B cell (primary cell): Measurements from ENCODE around the gene PRAMEF20. TPM values are rescaled to one million over a fixed set of nuclear protein-coding genes. Genes with fewer than 3 reads are reported as not detected.

Experiments
- ATAC-seq: fragments of 200-7000 bp; cut with Tn5 transposase; one replicate; pipeline ENCODE4 v1.10.0; 2021; ENCODE audit warnings: low read depth, mild to moderate bottlenecking, moderate number of reproducible peaks, moderate library complexity
- CTCF ChIA-PET: fragments of 350-600 bp; sonication (Branson Sonifier 250); formaldehyde crosslinking; loops from one replicate; lab custom pipeline; 2021; ENCODE audit warnings: antibody characterized with exemption, inconsistent platforms; lab: Charles Lee
- POLR2A ChIA-PET: fragments of 350-600 bp; sonication (Branson Sonifier 250); formaldehyde crosslinking; loops from one replicate; lab custom pipeline; 2021; ENCODE audit warnings: antibody characterized with exemption; lab: Charles Lee
- DNase-seq: peaks from one replicate; pipeline ENCODE4 v3.0.0; 2013
- H2AFZ ChIP-seq: 2 replicates; pipeline ENCODE4 v1.6.1; 2012; ENCODE audit warnings: mild to moderate bottlenecking, low read depth, low read length; ENCODE audit not compliant: insufficient read depth, poor library complexity, severe bottlenecking
- H3K27ac ChIP-seq, 2 donors: 1 replicate in 1 of 2; 2 replicates in 1 of 2; pipeline ENCODE4 v1.5.1; 2012 to 2013; ENCODE audit warnings: low read length in 2 of 2, mild to moderate bottlenecking in 2 of 2, moderate library complexity in 1 of 2
- H3K27me3 ChIP-seq, 4 experiments: fragments of 200-600 bp in 1 of 4; sonication (generic) in 1 of 4; replicated peaks in 1 of 4; 1 replicate in 2 of 4; 2 replicates in 2 of 4; pipeline versions ENCODE4 v1.6.1 to v1.7.0; 2013 to 2016; ENCODE audit warnings: low read length in 3 of 4, mild to moderate bottlenecking in 2 of 4, mixed read lengths in 1 of 4, moderate library complexity in 1 of 4; ENCODE audit not compliant: insufficient read depth in 4 of 4, control insufficient read depth in 3 of 4; ENCODE audit errors: control extremely low read depth in 1 of 4
- H3K36me3 ChIP-seq, 2 experiments: replicated peaks in 1 of 2; 1 replicate in 1 of 2; 2 replicates in 1 of 2; pipeline versions ENCODE4 v1.6.1 to v1.7.1; 2013; ENCODE audit warnings: low read length in 1 of 2; ENCODE audit not compliant: insufficient read depth in 2 of 2, control insufficient read depth in 1 of 2; ENCODE audit errors: control extremely low read depth in 1 of 2, extremely low read depth in 1 of 2
- H3K4me1 ChIP-seq, 2 donors: fragments of 200-600 bp in 1 of 2; sonication (generic) in 1 of 2; 1 replicate in 1 of 2; 2 replicates in 1 of 2; pipeline versions ENCODE4 v1.5.1 to v1.6.1; 2013 to 2017; ENCODE audit warnings: low read length in 2 of 2; ENCODE audit not compliant: control insufficient read depth in 2 of 2, insufficient read depth in 2 of 2
- H3K4me2 ChIP-seq: replicated peaks from 2 replicates; pipeline ENCODE3; 2012; ENCODE audit warnings: mild to moderate bottlenecking, low read depth, low read length; ENCODE audit not compliant: poor library complexity, severe bottlenecking
- H3K4me3 ChIP-seq, 5 experiments: fragments of 200-600 bp in 1 of 5; sonication (generic) in 1 of 5; 1 replicate in 3 of 5; 2 replicates in 2 of 5; pipeline versions ENCODE4 v1.5.1 to v1.7.0; 2011 to 2016; ENCODE audit warnings: low read length in 4 of 5, mild to moderate bottlenecking in 4 of 5, low read depth in 2 of 5, control low read depth in 1 of 5, moderate library complexity in 1 of 5; ENCODE audit not compliant: insufficient read depth in 1 of 5; ENCODE audit errors: control extremely low read depth in 1 of 5, extremely low read depth in 1 of 5
- H3K79me2 ChIP-seq: fragments of 200-600 bp; sonication (generic); one replicate; pipeline ENCODE4 v1.6.0; 2016; ENCODE audit warnings: low read length; ENCODE audit not compliant: control insufficient read depth, insufficient read depth
- H3K9ac ChIP-seq: fragments of 200-600 bp; sonication (generic); 2 replicates; pipeline ENCODE4 v1.6.1; 2017; ENCODE audit warnings: mild to moderate bottlenecking, low read length, moderate library complexity
- H3K9me3 ChIP-seq, 3 donors: one replicate each; pipeline versions ENCODE4 v1.6.1 to v1.7.1; 2013; ENCODE audit warnings: low read length in 2 of 3; ENCODE audit not compliant: control insufficient read depth in 2 of 3, insufficient read depth in 1 of 3; ENCODE audit errors: control extremely low read depth in 1 of 3
- H4K20me1 ChIP-seq: 2 replicates; pipeline ENCODE4 v1.6.0; 2012; ENCODE audit warnings: mild to moderate bottlenecking, low read length; ENCODE audit not compliant: insufficient read depth, control insufficient read depth, poor library complexity, severe bottlenecking
- H3K27ac Mint-ChIP-seq: one replicate; pipeline ENCODE4 v1.8.0; 2021; ENCODE audit warnings: mixed read lengths
- H3K27me3 Mint-ChIP-seq: one replicate; pipeline ENCODE4 v1.8.0; 2021; ENCODE audit warnings: mixed read lengths
- H3K4me1 Mint-ChIP-seq: one replicate; pipeline ENCODE4 v1.8.0; 2021; ENCODE audit warnings: mixed read lengths
- H3K4me3 Mint-ChIP-seq: one replicate; pipeline ENCODE4 v1.8.0; 2021; ENCODE audit warnings: mixed read lengths
- H3K9me3 Mint-ChIP-seq: one replicate; pipeline ENCODE4 v1.8.0; 2022; ENCODE audit warnings: mixed read lengths; ENCODE audit not compliant: insufficient read depth
- EZH2 ChIP-seq: IDR thresholded peaks from 2 replicates; pipeline ENCODE4 v1.6.1; 2012; ENCODE audit warnings: borderline replicate concordance, low read depth, mild to moderate bottlenecking, moderate library complexity, low read length; ENCODE audit not compliant: insufficient read depth, poor library complexity, severe bottlenecking
- WGBS: methylation state at CpG from one replicate; pipeline ENCODE4 v1.1.5; 2013; ENCODE audit warnings: missing lambda C conversion rate; ENCODE audit not compliant: insufficient coverage; 5-methylcytosine and 5-hydroxymethylcytosine counted together
- intact Hi-C: fragments of 100-400 bp; cut with micrococcal nuclease; formaldehyde crosslinking; loops from one replicate; pipeline ENCODE4 v1.10.0; 2022
- polyA plus RNA-seq: library from polyadenylated mRNA; depleted of rRNA; stranded (reverse); fragments of >200 nt; gene quantifications from 2 replicates; pipeline ENCODE4 v1.2.3, GENCODE V29; 2012
- total RNA-seq, 2 donors: library from RNA; stranded (reverse); fragments of 120-200 nt in 1 of 2; gene quantifications; 1 replicate in 1 of 2; 2 replicates in 1 of 2; pipeline versions ENCODE4 v1.2.3 to v1.2.4, GENCODE V29; 2013 to 2022
- TF ChIP-seq, protein P1 (sequence below): fragments of 200-600 bp; IDR thresholded peaks from one replicate; pipeline ENCODE4 v1.8.0; 2022; ENCODE audit warnings: antibody characterized with exemption, mild to moderate bottlenecking

PRAMEF20 gene
- total and polyA plus RNA-seq, 2 donors (not counting 1 experiment from before 2014, with no cell fraction given), result not detected

DNA sequence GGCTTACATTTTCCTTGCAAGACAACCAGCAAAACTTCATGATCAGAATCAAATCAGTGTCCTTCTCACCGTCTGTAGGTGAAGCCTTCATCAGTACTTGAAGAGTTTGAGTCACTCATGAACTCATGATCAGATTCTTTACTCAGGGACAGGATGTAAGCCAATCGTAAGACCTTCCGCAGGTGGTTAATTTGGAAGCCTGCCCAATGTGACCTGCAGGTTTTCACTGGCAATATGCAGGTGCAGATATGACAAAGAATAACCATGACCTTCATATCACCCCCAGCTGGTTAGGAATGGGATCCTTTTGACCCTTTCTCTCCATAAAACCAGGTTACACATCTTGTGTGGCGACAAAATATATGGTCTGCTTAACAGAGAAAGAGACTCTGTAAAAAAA is 2.4 kb upstream of the PRAMEF20 start:
- no peaks in the 10 kb centered on the region for H3K4me1 ChIP-seq
- ChIA-PET CTCF (no interaction called here), POLR2A (no interaction called here)
- no peaks in the 10 kb centered on the region for H3K36me3 ChIP-seq
- 89% methylated on average over 3 of the region's 4 CpGs for WGBS
- H3K4me3 ChIP-seq, result no peak overlapping the region
- no peak for TF ChIP-seq EZH2
- TF ChIP-seq, protein P1, sequence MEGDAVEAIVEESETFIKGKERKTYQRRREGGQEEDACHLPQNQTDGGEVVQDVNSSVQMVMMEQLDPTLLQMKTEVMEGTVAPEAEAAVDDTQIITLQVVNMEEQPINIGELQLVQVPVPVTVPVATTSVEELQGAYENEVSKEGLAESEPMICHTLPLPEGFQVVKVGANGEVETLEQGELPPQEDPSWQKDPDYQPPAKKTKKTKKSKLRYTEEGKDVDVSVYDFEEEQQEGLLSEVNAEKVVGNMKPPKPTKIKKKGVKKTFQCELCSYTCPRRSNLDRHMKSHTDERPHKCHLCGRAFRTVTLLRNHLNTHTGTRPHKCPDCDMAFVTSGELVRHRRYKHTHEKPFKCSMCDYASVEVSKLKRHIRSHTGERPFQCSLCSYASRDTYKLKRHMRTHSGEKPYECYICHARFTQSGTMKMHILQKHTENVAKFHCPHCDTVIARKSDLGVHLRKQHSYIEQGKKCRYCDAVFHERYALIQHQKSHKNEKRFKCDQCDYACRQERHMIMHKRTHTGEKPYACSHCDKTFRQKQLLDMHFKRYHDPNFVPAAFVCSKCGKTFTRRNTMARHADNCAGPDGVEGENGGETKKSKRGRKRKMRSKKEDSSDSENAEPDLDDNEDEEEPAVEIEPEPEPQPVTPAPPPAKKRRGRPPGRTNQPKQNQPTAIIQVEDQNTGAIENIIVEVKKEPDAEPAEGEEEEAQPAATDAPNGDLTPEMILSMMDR, result no peak
- H3K27me3 Mint-ChIP-seq, result peaks cover 5% of the 10 kb centered on the region
- no peak for DNase-seq
- H4K20me1 ChIP-seq, result no peaks in the 10 kb centered on the region
- intact Hi-C loops, result no loop called here
- H3K27ac Mint-ChIP-seq, result no peak overlapping the region
- H3K9ac ChIP-seq, result no peak overlapping the region
- H3K9me3 Mint-ChIP-seq, result no peaks in the 10 kb centered on the region
- H3K27ac ChIP-seq, result no peak overlapping the region
- no peak overlapping the region for H3K4me2 ChIP-seq
- no peak overlapping the region for H2AFZ ChIP-seq
- no peaks in the 10 kb centered on the region for H3K79me2 ChIP-seq
- no peaks in the 10 kb centered on the region for H3K27me3 ChIP-seq
- H3K4me3 Mint-ChIP-seq, result no peak overlapping the region
- H3K4me1 Mint-ChIP-seq, result no peaks in the 10 kb centered on the region
- no peak for ATAC-seq
- H3K9me3 ChIP-seq, result no peaks in the 10 kb centered on the region

DNA sequence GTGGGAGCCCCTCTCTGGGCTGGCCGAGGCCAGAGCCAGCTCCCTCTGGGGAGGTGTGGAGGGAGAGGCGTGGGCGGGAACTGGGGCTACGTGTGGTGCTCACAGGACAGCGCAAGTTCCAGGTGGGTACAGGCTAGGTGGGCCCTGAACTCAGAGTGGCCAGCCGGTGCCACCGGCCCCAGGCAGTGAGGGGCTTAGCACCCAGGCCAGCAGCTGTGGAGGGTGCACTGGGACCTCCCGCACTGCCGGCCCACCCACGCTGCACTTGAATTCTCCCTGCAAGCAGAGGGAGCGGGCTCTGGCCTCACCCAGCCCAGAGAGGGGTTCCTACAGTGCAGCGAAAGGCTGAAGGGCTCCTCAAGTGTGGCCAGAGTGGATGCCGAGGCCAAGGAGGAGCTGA is 20.2 kb downstream of the PRAMEF20 start:
- intact Hi-C loops, result no loop called here
- H3K27ac Mint-ChIP-seq, result no peak overlapping the region

More for the DNA sequence above, 20.2 kb downstream of the PRAMEF20 start:
- no peaks in the 10 kb centered on the region for H3K36me3 ChIP-seq
- H2AFZ ChIP-seq, result no peak overlapping the region
- H3K9ac ChIP-seq, result no peak overlapping the region
- Mint-ChIP-seq H3K4me3 (no peak overlapping the region), H3K4me1 (no peaks in the 10 kb centered on the region), H3K27me3 (peaks cover 4% of the 10 kb centered on the region), H3K9me3 (no peaks in the 10 kb centered on the region)
- H3K27me3 ChIP-seq, result no peaks in the 10 kb centered on the region
- H3K4me2 ChIP-seq, result no peak overlapping the region
- no peaks in the 10 kb centered on the region for H4K20me1 ChIP-seq
- H3K4me1 ChIP-seq, result no peaks in the 10 kb centered on the region
- DNase-seq, result no peak
- ATAC-seq, result no peak
- ChIA-PET CTCF (no interaction called here), POLR2A (no interaction called here)
- no peaks in the 10 kb centered on the region for H3K79me2 ChIP-seq
- TF ChIP-seq, protein P1, result no peak
- TF ChIP-seq EZH2, result no peak
- peaks cover 0 to 3% (median 0%) of the 10 kb centered on the region in 3 donors for H3K9me3 ChIP-seq
- H3K27ac ChIP-seq, result no peak overlapping the region
- 95% methylated on average over 13 of the region's 13 CpGs for WGBS
- H3K4me3 ChIP-seq, result no peak overlapping the region
